GM21515 (cell line): ENCODE measurements around the gene PKNOX2.

Source experiments
- ATAC-seq: cut with Tn5 transposase; IDR thresholded peaks from one replicate; pipeline ENCODE4 v1.9.1; 2021; ENCODE audit not compliant: unreplicated experiment

Gene PKNOX2

GRCh38 chr11:125429807-125430678 lies 265.5 kb downstream of the PKNOX2 start:
- no peak for ATAC-seq

GRCh38 chr11:125431009-125431408 lies 266.5 kb downstream of the PKNOX2 start:
- ATAC-seq: no peak

GRCh38 chr11:125431481-125431880 lies 266.9 kb downstream of the PKNOX2 start:
- ATAC-seq: no peak

GRCh38 chr11:125433454-125434121 lies 269.0 kb downstream of the PKNOX2 start:
- no peak for ATAC-seq

- ATAC-seq: no peak
Measured at GRCh38 chr11:125435461-125436238, 271.1 kb downstream of the PKNOX2 start.

- ATAC-seq: no peak
Measured at GRCh38 chr11:125441648-125442410, 277.3 kb downstream of the PKNOX2 start.

- no peak for ATAC-seq
Measured at GRCh38 chr11:125442946-125443345, 278.4 kb downstream of the PKNOX2 start.

GRCh38 chr11:125443767-125444311 lies 279.3 kb downstream of the PKNOX2 start:
- no peak for ATAC-seq

GRCh38 chr11:125445731-125446130 lies 281.2 kb downstream of the PKNOX2 start:
- no peak for ATAC-seq

- no peak for ATAC-seq
Measured at GRCh38 chr11:125446279-125446678, 281.7 kb downstream of the PKNOX2 start.

- no peak for ATAC-seq
Measured at GRCh38 chr11:125447721-125448120, 283.2 kb downstream of the PKNOX2 start.

GRCh38 chr11:125448136-125448535 lies 283.6 kb downstream of the PKNOX2 start:
- ATAC-seq: no peak

GRCh38 chr11:125449565-125449964 lies 285.0 kb downstream of the PKNOX2 start:
- ATAC-seq: no peak

GRCh38 chr11:125451400-125452124 lies 287.0 kb downstream of the PKNOX2 start:
- ATAC-seq: no peak

GRCh38 chr11:125452125-125452470 lies 287.5 kb downstream of the PKNOX2 start:
- no peak for ATAC-seq

- ATAC-seq: no peak
Measured at GRCh38 chr11:125454047-125454446, 289.5 kb downstream of the PKNOX2 start.

GRCh38 chr11:125455851-125456250 lies 291.3 kb downstream of the PKNOX2 start:
- ATAC-seq: no peak

GRCh38 chr11:125457814-125458343 lies 293.3 kb downstream of the PKNOX2 start:
- no peak for ATAC-seq

- no peak for ATAC-seq
Measured at GRCh38 chr11:125460275-125460674, 295.7 kb downstream of the PKNOX2 start.
